ENCODE data around the gene VSIR. TPM values are rescaled to one million over a fixed set of nuclear protein-coding genes. Genes with fewer than 3 reads are reported as not detected.

The VSIR gene
- total and polyA plus RNA-seq, 9 of the 15 experiments (the other 6 are each of a cell fraction or from before 2014, with no cell fraction given): 0.14 to 20.5 (median 9.3) TPM

DNA sequence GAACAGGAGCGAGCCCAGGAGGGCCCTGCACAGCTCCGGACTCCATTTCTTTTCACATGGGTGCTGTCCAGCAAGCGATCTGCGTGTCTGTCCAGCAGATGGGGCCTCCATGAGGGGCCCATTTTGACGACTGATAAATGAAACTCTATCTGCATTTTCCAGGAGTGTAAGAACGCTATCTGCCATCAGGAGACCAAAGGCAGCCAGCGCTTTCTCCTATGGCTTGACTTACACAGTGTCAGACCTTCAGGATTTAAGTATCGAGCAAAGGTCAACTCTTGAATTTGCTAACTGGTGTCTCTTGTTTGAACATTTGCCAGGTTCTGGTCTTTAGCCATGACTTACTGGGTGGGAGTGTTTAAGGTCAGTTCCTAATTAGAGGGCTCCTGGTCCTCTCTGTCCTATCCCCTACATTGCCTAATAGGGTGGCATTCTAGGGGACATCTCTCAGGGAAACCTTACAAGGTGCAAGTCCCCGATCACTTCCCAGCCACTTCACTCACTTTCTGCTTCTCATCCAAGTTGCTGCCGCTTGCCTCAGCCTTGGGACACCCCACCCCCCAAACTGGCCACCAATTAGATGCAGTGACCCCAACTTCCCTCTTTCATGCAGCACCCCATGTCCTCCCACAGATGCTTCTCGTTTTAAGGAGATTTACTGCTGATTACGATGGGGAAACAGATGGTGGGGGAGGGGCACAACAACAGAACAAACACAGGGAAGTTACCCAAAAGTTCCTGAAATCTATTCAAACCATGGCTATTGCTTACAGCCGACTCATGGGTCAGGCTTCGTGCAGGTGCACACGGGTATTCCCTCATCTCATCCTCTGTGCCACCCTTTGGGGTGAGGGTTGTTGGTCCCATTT is 20.0 kb downstream of the VSIR start (continued):
- TF ChIP-seq, protein P1, sequence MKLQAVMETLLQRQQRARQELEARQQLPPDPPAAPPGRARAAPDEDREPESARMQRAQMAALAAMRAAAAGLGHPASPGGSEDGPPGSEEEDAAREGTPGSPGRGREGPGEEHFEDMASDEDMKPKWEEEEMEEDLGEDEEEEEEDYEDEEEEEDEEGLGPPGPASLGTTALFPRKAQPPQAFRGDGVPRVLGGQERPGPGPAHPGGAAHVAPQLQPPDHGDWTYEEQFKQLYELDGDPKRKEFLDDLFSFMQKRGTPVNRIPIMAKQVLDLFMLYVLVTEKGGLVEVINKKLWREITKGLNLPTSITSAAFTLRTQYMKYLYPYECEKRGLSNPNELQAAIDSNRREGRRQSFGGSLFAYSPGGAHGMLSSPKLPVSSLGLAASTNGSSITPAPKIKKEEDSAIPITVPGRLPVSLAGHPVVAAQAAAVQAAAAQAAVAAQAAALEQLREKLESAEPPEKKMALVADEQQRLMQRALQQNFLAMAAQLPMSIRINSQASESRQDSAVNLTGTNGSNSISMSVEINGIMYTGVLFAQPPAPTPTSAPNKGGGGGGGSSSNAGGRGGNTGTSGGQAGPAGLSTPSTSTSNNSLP (IDR thresholded peaks at IDR 0.05; ENCODE audit: borderline replicate concordance, low read depth, low read length): 0 out of 2 replicates have a peak, but pooled peaks have one; percentile 28
- TF ChIP-seq ZNF583 (CRISPR knock-in tag; IDR thresholded peaks at IDR 0.05) (no peak; the same call in 1 of the 2 replicates), ZNF24 (IDR thresholded peaks at IDR 0.05) (peak; percentile 37; the same call in 1 of the 2 replicates), ZNF699 (CRISPR knock-in tag; IDR thresholded peaks at IDR 0.05; ENCODE audit: insufficient replicate concordance) (no peak), SMARCB1 (IDR thresholded peaks at IDR 0.05; ENCODE audit: insufficient read length, low read depth) (no peak), GTF2E2 (tag; IDR thresholded peaks at IDR 0.05) (peak; percentile 76; the same call in 1 of the 2 replicates), ZNF165 (CRISPR knock-in tag; IDR thresholded peaks at IDR 0.05; ENCODE audit: borderline replicate concordance) (0 out of 2 replicates have a peak, but pooled peaks have one; percentile 6), FUS (optimal IDR thresholded peaks at IDR 0.05; ENCODE audit: low read depth, low read length) (no peak), GTF2A2 (tag; IDR thresholded peaks at IDR 0.05) (no peak), CXXC5 (CRISPR knock-in tag; IDR thresholded peaks at IDR 0.05) (peak; percentile 72), RHOXF2B (CRISPR knock-in tag; conservative IDR thresholded peaks at IDR 0.05) (peak; percentile 35; the same call in 1 of the 2 replicates), GATA2 (CRISPR knock-in tag; IDR thresholded peaks at IDR 0.05) (peak; percentile 93), ZNF121 (CRISPR knock-in tag; conservative IDR thresholded peaks at IDR 0.05) (no peak), MAFK (IDR thresholded peaks at IDR 0.05; ENCODE audit: low read length) (peak; percentile 23; the same call in 1 of the 2 replicates)
- TF ChIP-seq, protein P2, sequence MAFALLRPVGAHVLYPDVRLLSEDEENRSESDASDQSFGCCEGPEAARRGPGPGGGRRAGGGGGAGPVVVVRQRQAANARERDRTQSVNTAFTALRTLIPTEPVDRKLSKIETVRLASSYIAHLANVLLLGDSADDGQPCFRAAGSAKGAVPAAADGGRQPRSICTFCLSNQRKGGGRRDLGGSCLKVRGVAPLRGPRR (CRISPR knock-in tag; IDR thresholded peaks at IDR 0.05): no peak
- TF ChIP-seq, protein P3, sequence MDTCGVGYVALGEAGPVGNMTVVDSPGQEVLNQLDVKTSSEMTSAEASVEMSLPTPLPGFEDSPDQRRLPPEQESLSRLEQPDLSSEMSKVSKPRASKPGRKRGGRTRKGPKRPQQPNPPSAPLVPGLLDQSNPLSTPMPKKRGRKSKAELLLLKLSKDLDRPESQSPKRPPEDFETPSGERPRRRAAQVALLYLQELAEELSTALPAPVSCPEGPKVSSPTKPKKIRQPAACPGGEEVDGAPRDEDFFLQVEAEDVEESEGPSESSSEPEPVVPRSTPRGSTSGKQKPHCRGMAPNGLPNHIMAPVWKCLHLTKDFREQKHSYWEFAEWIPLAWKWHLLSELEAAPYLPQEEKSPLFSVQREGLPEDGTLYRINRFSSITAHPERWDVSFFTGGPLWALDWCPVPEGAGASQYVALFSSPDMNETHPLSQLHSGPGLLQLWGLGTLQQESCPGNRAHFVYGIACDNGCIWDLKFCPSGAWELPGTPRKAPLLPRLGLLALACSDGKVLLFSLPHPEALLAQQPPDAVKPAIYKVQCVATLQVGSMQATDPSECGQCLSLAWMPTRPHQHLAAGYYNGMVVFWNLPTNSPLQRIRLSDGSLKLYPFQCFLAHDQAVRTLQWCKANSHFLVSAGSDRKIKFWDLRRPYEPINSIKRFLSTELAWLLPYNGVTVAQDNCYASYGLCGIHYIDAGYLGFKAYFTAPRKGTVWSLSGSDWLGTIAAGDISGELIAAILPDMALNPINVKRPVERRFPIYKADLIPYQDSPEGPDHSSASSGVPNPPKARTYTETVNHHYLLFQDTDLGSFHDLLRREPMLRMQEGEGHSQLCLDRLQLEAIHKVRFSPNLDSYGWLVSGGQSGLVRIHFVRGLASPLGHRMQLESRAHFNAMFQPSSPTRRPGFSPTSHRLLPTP (IDR thresholded peaks at IDR 0.05; ENCODE audit: borderline replicate concordance, extremely low read depth, insufficient read length): no peak
- TF ChIP-seq, protein P4, sequence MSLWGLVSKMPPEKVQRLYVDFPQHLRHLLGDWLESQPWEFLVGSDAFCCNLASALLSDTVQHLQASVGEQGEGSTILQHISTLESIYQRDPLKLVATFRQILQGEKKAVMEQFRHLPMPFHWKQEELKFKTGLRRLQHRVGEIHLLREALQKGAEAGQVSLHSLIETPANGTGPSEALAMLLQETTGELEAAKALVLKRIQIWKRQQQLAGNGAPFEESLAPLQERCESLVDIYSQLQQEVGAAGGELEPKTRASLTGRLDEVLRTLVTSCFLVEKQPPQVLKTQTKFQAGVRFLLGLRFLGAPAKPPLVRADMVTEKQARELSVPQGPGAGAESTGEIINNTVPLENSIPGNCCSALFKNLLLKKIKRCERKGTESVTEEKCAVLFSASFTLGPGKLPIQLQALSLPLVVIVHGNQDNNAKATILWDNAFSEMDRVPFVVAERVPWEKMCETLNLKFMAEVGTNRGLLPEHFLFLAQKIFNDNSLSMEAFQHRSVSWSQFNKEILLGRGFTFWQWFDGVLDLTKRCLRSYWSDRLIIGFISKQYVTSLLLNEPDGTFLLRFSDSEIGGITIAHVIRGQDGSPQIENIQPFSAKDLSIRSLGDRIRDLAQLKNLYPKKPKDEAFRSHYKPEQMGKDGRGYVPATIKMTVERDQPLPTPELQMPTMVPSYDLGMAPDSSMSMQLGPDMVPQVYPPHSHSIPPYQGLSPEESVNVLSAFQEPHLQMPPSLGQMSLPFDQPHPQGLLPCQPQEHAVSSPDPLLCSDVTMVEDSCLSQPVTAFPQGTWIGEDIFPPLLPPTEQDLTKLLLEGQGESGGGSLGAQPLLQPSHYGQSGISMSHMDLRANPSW (CRISPR knock-in tag; IDR thresholded peaks at IDR 0.05): no peak
- TF ChIP-seq, protein P5, sequence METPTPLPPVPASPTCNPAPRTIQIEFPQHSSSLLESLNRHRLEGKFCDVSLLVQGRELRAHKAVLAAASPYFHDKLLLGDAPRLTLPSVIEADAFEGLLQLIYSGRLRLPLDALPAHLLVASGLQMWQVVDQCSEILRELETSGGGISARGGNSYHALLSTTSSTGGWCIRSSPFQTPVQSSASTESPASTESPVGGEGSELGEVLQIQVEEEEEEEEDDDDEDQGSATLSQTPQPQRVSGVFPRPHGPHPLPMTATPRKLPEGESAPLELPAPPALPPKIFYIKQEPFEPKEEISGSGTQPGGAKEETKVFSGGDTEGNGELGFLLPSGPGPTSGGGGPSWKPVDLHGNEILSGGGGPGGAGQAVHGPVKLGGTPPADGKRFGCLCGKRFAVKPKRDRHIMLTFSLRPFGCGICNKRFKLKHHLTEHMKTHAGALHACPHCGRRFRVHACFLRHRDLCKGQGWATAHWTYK (CRISPR knock-in tag; IDR thresholded peaks at IDR 0.05): peak; percentile 16; the same call in 1 of the 2 replicates
